GM20431 (cell line): ENCODE measurements around the gene SYTL3.

ENCODE experiments used
- in situ Hi-C: fragments of 300-500 bp; cut with MseI, MboI; formaldehyde crosslinking; loops from one replicate; pipeline ENCODE4 v1.15.0; 2020; ENCODE audit warnings: low sequenced_read_pairs; ENCODE audit not compliant: unreplicated experiment

The SYTL3 gene

GRCh38 chr6:158754738-158755137 lies 104.9 kb downstream of the SYTL3 start:
- in situ Hi-C loops, result no loop called here

- in situ Hi-C loops, result no loop called here
Measured at GRCh38 chr6:158755636-158756035, 105.8 kb downstream of the SYTL3 start.

- in situ Hi-C loops, result no loop called here
Measured at GRCh38 chr6:158756126-158756525, 106.3 kb downstream of the SYTL3 start.

- in situ Hi-C loops, result no loop called here
Measured at GRCh38 chr6:158756977-158757752, 107.3 kb downstream of the SYTL3 start.

- in situ Hi-C loops, result no loop called here
Measured at GRCh38 chr6:158757753-158758090, 107.9 kb downstream of the SYTL3 start.

GRCh38 chr6:158758451-158758860 lies 108.6 kb downstream of the SYTL3 start:
- in situ Hi-C loops, result no loop called here

DNA sequence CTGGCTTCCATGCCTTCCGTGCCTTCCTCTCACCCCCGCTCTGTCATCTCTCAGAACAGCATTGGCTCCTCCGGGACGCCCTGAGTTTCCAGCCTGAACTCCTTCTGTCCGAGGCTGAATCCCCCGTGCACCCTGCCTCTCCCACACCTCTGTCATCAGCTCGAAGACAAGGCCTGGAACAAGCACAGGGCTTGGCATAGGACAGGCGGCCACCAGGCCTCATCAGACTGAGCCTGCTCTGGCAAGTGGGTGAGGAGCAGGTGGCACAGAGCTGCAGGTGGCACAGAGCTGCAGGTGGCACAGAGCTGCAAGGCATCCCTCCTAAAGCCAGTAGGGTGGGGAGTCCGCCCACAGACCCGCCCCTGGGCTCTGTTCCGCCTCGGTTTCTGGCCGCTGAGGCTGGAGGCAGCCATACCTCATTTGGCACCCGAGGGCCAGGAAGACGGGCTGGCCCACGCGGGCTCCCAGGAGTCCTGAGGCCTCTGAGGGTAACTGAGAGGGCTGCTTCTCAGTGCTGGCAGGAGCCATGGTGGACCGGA lies 109.2 kb downstream of the SYTL3 start:
- in situ Hi-C loops, result no loop called here

GRCh38 chr6:158759966-158760617 lies 110.2 kb downstream of the SYTL3 start:
- in situ Hi-C loops, result no loop called here

- in situ Hi-C loops, result no loop called here
Measured at GRCh38 chr6:158760618-158761250, 110.9 kb downstream of the SYTL3 start.

DNA sequence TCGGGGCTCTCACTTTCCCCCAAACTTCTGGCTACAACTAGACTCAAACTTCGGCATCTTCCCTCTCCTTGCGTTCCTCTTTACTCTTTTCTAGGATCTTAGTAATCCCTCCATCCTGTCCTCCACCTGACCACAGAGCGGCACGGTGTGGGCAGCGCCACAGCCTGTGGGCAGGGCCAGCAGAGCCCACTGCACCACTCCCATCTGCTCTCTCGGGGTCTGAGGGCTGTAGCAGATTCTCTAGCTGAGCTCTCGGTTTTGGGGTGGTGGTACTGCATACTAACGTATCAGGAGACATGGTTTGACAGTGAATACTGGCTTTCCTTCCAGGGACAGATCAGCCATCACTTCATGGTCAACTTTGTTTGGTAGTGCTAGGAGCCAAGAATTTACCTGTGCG lies 111.9 kb downstream of the SYTL3 start:
- in situ Hi-C loops, result no loop called here

- in situ Hi-C loops, result no loop called here
Measured at GRCh38 chr6:158762787-158763433, 113.1 kb downstream of the SYTL3 start.

DNA sequence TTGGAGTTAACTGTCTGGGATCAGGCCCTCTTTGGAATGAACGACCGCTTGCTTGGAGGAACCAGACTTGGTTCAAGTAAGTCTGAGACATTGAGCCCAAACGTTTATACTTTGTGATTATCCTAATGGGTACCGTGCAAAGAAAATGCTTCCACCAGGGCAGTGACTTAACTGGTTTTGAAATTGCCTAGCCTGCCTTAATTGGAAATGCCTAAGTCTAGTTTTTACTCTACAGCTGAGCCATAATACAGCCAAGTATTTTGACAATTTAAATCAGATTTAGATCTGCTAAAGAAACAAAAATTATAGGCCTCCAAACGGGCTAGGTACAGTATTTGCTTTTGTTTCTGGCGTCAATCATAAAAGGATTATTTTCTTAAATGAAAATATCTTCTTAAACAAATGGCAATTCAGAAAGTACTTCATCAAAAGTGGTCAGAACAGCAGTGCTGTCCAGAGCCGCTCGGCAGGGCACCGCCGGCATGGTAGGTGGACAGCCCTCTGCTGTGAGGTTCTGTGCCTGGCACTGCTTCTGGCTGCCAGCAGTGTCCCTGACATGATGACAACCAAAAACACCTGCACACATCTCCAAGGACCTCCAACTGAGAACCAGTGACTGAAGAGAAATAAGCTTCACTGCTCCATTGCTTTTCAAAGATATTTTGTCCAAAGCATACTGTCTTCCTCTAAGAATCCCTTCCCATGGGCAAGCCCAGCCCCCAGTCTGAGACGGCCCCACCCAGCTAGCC lies 113.8 kb downstream of the SYTL3 start:
- in situ Hi-C loops, result no loop called here

DNA sequence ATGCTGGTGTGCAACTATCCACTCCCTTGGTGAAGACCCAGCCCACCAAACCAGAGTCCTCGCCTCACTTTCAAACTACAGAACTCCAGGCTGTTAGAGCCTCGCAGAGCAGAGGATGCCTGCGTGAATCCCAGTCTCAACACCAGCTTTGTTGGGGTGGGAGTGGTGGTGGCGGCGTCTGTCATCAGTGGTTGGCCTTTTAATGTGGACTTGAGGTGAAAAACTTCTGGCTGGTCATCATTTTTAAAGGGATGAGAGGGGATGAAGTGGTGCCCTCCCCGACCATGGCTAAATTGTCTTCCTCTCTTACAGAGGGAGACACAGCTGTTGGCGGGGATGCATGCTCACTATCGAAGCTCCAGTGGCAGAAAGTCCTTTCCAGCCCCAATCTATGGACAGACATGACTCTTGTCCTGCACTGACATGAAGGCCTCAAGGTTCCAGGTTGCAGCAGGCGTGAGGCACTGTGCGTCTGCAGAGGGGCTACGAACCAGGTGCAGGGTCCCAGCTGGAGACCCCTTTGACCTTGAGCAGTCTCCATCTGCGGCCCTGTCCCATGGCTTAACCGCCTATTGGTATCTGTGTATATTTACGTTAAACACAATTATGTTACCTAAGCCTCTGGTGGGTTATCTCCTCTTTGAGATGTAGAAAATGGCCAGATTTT lies 114.5 kb downstream of the SYTL3 start:
- in situ Hi-C loops, result no loop called here

- in situ Hi-C loops, result no loop called here
Measured at GRCh38 chr6:158764926-158765325, 115.1 kb downstream of the SYTL3 start.

DNA sequence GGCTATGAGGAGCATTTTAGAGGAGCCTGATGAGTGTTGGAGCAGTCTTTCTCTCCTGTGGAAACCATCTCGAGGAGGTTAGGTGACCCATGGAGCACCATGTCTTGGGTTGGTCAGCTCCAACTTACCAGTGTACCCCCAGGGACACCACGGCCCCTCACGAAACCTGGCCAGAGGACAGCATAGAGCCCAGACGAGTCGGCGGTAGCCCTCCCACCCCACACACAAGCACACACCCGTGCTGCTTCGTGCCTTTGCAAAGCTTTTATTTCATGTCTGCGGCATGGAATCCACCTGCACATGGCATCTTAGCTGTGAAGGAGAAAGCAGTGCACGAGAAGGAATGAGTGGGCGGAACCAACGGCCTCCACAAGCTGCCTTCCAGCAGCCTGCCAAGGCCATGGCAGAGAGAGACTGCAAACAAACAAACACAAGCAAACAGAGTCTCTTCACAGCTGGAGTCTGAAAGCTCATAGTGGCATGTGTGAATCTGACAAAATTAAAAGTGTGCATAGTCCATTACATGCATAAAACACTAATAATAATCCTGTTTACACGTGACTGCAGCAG lies 115.7 kb downstream of the SYTL3 start:
- in situ Hi-C loops, result no loop called here

DNA sequence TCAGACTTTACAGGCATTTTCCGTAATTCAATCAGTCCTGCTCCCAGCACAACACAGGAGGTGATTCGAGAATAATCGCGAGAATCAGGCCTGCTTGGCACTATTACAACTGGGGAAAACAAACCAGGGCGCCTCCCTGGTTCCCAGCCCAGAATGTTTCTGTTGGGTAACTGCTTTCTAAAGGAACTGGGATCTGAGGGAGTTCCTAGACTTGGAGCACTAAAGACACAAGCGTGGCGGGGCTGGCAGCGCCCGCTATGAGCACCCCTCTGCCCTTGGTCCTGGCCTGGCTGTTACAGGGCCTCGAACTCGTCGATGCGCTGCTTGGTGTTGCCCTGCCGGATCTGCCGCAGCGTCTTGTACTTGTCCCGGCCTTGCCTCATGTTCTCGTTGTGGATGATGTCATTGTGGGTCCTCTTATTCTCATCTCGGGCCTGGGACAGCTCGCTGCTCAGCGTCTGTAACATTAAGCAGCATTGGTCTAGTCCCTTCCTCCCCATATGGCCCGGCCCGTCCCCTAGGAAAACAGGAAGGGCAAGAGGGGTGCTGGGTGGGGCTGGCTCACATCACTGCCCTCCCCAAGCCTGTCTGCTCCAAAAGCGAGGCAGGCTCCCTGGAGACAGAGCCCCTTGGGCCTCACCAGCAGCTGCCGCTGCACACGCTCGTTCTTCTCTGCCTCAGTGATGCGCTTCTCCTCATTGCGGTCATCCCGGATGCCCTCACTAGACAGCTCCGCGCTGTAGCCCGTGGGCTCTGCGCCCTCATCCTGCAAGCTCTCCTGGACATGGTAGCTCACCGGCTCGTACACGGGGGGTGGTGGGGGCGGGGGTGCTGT lies 117.0 kb downstream of the SYTL3 start:
- in situ Hi-C loops, result no loop called here

- in situ Hi-C loops, result no loop called here
Measured at GRCh38 chr6:158767709-158768108, 117.9 kb downstream of the SYTL3 start.

DNA sequence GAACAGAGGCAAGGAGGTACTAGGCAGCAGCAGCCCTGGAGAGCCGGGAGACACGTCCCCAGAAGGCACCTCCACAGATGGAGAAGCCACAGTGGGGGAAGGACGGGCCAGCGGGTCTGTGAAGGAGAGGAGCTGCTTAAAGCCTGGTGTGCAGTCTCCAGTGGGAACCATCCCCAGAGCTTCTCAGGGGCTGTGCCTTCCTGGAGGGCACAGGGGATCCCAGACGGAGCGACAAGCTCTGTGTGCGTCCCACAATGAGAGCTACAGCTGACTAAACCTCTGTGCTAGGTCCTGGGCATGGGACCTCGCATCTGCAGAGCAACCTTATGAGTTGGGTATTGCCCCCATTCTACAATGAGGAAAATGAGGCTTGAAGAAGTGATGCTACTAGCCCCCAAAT lies 118.6 kb downstream of the SYTL3 start:
- in situ Hi-C loops, result no loop called here
